T1000 (cell line): ENCODE measurements around the gene CDX1.

Experiments
- DNase-seq: peaks from one replicate; lab custom pipeline; 2025; ENCODE audit warnings: mixed read lengths; lab: John Stamatoyannopoulos, UW

The CDX1 gene

DNA sequence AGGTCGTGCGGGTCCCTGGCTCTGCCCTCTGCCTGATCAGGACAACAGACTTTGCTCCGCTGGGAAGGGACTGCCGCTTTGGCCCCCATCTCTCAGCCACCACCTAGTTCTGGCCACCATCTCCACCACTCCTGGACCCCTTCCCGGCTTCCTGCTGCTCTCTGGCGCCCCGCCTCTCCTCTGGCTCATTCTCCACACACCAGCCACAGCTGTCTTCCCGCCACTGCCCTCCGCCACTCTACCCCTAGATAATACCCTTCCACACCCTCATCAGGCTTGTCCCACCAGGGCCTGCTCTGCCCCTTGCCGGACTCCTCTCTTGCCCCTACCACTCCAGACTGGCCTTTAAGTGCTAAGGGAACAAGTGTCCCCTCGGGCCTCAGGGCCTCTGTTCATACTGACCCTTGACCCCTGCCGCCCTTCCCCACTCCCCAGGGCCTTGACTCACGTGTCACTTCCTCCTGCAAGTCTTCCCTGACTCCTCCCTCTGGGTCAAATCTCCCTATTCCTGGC lies 3.0 kb upstream of the CDX1 start:
- no peak for DNase-seq

DNA sequence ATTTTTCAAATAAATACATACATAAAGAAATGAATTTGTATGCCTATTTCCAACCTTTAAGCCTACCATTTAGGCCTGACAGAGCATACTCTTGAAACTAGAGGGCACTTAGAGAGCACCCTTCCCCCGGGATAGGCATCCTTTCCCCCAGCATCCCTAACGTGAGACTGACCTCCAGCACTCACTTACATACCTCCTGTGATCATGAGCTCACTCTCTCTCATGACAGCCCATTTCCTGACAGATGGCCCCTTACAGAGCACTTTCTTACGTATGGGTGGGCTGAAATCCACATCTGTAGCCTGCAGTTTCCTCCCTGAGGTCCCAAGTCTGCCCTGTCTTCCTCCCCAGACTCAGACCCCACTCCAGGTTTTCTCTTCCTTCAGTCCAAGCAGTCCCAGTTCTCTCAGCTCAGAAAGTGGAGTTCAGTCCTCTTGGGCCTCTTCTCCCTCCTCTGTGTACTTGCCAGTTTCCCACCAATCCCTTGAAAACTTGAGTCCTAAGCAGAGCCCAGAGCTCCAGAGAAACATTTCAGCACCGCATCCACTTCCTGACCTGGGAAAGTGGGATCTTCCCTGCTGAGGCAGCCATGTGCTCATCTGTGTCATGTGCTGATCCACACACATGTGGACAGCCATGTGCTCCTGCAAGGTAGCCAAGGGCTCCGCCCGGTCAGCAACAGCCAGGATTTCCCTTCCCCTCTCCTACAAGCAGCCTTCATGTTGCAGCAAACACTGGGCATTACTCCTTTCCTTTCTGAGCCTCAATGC lies 2.2 kb upstream of the CDX1 start:
- no peak for DNase-seq

DNA sequence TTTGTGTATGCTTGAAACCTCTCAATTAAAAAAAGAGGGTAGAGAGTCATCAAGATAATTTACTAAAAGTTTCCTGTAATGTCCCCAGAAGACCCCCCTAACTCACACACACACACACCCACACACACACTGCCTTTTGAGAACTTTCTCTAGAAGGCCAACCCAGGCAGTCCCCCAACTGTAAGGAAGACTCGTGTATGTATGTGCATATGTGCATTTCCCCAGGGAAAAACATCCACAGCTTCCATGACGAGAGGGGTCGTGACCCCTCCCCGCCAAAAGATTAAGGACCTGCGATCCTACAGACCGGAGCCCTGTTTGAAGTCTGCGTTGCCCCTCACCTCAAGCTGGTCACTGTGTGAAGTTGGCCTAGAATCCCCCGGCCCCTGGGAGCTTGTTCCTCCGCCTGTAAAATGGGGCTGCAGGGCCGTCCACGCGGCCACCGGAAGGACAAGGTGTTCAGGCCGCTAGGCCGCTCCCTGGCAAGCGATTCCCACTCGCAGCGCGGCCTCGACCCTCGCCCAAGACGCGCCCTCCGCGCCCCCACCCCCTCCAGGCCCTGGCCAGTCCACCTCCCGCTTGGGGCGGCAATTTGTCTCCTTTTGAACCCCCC lies 435 bp upstream of the CDX1 start:
- DNase-seq = no peak

DNA sequence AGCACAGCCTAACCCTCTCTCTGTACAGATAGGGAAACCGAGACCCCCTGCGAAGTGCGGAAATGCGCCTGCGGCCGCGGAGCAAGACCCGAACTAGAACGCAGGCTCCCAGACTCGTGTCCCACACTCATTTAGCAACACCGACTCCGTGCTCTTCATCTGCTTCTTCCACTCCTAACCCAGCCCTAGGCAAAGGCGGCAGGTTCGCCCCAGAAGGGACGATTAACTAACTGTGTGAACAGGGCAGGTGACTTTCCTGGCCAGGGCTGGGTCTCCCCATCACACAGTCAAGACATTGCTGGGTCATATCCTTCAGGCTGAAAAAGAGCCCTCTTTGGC lies 903 bp downstream of the CDX1 start:
- DNase-seq = no peak

DNA sequence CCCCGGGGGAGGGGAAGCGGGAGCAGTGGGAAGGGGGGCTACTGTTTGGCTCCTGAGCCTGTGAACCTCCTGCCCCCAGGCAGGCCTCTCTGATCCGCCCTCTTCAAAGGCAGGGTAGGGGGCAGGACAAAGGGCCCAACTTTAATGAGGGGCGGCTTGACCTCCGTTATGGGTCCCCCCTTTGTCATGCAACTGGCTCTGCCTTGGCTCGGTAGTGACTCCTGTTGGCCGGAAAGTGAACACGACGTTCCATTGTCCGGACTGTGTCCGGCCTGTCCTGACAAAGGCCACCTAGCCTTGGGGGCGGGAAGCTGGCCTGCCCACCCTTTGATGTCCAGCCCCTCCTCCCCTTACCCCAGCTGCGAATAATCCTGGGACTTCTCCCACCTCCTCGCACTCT lies 1.3 kb downstream of the CDX1 start:
- no peak for DNase-seq

DNA sequence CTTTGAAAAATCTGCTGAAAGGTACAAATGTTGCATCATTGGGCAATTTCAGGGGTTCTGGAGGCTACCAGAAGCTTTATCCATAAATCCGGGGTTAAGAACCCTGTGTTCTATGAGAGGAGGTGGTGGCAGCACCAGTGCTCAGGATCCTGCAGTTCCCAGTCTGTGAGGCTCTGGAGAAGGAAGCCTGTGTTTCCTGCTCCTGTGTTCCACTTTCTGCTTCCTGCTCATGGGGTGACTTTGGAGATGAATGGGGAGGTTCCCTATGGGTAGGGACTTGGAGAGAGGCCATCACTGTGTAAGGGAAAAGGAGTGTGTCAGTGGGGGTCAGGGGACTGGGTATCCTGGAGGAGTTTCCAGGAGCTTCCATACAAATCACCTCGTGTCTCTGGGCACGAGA lies 2.3 kb downstream of the CDX1 start:
- DNase-seq = no peak

DNA sequence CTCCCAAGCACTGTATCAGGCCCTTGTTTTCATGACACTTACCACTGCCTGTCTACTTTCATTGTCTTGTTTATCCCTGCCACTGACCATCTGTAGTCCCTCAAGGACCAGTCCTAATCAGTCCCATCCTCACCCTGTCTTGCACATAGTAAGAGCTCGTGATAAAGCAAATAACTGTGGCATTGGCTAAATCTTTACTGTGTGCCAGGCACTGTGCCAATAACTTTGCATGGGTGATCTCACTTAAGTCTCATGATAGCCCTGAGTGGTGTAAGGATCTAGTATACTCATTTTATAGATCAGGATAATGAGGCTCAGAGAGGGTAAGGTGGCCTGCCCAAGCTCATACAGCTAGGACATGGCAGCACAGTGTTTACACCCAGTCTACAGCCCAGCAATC lies 5.6 kb downstream of the CDX1 start:
- no peak for DNase-seq

DNA sequence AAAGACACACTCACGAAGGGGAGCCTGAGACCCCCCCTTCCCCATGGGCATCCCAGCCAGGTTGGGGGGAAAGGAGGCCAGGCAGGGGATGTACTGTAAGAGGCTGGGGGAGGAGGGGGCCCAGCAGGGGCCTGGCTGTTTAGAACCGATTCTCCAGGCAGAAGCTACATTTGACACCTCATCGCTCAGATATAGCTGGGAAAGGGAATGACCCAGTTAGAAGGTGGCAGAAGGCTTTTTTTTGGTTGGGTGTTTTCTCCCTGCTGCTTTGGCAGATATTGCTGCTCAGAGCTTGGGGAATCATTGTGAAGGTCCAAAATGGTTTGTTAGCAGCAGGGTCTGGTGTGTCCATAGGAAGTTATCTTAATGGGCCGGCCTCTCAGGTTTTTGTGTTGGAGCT lies 6.0 kb downstream of the CDX1 start:
- no peak for DNase-seq

DNA sequence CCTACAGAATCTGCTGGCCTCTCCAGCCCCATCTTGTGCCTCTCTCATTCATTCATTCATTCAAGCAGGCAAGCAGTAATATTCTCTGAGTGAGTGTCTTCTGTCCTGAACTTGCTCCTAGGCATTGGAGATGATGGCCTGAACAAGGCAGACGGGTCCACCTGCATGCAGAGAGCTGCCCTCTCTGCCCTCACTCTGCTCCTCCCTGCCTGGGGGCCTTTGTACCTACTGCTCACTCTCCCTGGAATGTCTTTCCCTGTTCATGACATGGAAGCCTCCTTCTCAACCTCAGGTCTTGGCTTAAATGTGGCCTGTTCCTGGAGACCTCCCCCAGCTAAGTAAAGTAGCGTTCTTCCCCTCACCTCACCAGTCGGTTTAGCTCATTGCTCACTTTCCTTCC lies 6.6 kb downstream of the CDX1 start:
- no peak for DNase-seq

DNA sequence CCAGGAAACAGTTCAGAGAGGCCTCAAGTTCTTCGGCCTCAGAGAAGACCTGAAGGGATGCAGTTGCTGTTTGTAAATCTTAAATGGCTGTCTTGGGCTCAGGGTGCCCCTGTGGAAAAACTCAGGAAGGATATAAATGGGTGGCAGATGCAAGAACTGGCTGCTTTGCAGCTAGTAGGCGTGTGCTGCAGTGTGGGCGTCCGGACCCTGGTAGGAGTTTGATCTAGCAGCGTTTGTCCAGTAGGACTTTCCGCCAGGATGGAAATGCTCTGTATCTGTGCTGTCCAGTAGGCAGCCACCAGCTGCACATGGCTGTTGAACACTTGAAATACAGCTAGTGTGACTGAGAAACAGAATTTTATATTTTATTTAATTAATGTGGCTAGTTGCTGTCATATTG lies 7.7 kb downstream of the CDX1 start:
- DNase-seq = no peak

DNA sequence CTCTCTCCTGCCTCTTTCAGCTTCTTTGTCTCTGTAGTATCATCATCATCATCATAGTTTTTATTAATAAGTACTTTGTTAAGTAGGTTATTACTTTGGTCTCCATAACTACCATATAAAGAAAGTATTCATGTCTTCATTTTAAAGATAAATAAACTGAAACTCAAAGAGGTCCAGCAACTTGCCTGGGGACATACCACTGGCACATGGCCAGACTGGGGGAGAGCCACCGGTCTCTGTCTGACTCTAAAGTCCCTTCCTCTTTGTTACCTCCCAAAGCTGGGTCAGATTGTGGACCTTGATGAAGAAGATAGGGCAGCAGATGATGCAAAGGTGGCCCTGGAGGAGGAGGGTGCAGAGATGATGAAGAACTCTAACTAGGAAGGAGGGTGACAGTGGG lies 8.5 kb downstream of the CDX1 start:
- DNase-seq = no peak

DNA sequence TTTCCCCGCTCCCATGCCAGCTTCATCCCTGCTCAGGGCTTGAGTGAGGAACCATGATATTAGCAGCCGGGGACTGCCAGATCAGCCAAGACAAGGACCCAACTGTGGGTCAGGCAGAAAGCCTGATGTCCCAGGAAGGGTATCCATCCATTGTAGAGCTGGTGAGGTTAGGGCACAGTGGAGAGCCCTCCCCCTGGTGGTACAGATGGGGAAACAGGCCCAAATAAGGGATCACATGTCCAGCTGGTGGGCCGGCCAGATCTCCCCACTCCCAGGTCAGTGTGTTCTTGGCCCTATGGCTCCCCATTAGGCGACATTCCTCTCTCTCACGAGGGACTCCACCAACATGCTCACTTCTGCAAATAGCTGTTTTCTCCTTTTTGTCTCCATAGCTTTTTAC lies 9.0 kb downstream of the CDX1 start:
- no peak for DNase-seq

DNA sequence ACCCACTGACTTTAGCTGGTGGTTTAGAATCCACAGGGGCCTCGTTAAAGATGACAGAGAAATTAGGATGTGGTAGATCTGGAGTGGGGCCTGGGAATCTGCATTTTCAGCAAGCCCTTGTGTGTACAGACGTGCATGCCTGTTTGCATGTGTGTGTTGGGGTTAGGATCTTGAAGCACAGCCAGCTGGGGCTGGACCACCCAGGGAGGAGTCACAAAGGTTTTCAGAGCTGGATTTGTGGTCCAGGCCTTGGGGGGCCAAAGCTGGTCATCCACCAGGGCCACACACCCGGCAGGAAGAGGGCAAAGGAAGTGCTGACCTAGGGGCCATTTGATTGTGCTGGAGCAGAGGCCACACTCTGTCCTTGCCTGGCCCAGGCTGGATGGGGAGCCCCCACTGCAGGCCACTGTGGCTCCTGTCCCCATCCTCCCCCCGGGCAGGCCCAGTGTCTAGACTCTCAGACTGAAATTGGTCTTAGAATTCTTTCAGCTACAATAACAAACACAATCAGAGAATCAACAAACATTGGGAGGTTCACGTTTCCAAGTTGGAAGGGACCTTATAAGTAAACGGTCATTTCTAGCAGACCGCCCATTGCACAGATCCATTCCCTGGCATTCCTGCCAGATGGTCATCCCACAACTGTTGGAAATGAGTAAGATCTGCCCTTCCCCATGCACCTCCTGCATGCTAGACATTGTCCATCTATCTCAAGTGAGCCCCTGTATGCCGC lies 10.3 kb downstream of the CDX1 start:
- DNase-seq = no peak

DNA sequence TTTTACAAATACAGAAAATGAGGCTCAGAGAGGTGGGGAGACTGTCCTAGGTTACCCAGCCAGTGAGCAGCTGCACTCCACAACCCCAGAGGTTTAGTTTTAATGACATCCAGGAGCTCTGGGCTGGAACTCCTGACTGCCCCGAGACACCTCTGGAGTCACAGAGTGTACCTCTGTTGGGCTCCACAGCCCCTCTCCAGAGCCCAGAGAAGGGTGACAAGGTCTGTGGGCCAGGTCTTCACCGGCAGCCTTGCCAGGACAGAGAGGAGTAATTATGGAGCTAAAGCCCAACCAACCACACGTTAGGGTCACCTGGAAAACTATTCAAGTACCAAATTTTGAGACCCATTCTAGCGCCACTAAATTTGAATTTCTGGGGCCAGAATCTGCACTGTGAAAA lies 11.1 kb downstream of the CDX1 start:
- no peak for DNase-seq

DNA sequence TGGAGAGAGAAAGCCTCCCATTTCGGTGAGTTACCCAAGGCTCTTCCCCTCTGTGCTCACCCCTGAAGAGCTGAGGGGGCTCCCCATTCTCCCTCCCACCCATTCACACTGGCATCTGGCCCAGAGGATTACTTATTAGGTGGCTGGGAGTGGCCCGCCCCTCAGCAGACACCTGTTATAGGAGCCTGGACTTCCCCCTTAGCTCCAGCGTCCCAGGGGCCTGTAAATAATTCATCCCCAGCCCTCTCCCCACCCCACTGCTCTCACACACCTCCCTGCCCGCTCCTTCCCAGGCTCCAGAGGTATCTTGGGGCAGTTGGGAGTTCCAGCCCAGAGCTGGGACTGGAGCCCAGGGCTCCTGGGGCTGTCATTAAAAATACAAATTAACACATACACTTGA lies 11.7 kb downstream of the CDX1 start:
- DNase-seq = no peak

DNA sequence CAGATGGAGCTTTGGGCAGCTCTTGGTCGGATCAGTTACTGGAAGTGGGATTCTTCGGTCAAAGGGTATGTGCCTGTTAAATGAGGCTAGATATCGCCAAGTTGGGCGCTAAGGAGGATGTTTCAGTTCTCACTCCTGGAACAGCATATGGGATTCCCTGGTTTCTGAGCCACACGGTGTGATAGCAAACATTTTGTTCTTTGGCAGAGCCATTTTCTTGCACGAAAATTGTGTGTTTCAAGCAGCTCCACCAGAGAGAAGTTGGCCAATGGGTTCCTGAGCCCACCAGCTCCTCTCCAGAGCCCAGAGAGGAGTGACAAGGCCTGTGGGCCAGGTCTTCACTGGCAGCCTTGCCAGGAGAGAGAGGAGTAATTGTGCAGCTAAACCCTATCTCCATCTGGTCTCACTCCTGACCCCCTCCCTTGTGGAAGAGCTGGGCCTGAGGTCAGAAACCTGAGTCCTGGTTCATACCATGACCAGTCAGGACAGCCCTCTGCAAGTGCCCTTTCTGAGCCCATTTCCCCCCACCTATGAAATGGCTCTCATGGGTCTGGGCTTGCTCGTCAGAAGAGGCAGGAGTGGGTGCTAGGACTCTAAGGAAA lies 12.5 kb downstream of the CDX1 start:
- DNase-seq = no peak

DNA sequence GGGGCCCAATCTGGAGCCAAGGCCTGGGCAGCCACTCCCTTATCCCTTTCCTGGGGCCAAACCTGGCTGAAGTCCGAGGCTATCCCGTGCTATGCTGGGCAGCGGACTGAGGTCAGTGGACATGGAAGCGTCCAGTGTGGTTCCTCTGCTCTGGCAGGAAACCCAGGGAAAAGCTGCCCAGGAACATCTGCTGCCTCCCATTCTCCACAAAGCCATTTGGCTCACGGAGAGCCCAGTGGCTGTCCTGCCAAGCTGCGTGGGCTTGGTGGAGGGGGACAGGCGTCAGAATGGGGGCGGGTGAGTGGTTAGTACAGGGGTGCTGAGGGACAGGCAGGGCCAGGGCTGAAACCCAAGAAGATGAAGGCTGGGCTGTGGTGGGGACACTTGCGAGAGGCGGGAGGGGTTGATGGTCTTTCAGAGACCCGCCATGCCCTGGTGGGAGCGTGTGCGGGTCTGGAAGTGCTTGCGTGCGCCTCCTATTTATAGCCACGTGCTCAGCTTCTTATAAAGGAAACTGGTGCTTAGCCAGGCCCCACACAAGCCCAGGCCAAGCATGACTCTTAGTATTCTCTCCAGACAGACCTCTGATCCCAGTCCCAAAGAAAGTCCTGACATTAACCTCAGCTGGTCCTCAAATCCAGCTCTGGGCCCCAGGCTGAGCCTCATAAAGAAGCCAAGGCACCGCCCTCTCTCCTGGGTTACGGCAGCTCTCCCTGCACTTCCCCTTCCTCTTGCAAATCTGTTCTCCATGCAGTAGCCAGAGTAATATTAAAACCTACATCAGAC lies 13.9 kb downstream of the CDX1 start:
- no peak for DNase-seq

DNA sequence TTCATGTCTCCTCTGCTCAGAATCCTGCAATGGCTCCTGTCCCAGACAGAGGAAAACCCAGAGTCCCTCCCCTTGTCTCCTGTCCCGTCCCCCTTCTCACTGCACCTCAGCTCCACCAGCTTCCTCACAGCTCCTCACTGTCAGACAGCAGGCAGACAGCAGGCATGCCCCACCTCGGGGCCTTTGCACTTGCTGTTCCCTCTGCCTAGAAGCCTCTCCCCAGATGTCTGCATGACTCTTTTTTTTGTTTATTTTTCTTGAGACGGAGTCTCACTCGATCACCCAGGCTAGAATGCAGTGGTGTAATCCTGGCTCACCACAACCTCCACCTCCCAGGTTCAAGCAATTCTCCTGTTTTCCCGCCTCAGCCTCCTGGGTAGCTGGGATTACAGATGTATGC lies 14.4 kb downstream of the CDX1 start:
- no peak for DNase-seq

DNA sequence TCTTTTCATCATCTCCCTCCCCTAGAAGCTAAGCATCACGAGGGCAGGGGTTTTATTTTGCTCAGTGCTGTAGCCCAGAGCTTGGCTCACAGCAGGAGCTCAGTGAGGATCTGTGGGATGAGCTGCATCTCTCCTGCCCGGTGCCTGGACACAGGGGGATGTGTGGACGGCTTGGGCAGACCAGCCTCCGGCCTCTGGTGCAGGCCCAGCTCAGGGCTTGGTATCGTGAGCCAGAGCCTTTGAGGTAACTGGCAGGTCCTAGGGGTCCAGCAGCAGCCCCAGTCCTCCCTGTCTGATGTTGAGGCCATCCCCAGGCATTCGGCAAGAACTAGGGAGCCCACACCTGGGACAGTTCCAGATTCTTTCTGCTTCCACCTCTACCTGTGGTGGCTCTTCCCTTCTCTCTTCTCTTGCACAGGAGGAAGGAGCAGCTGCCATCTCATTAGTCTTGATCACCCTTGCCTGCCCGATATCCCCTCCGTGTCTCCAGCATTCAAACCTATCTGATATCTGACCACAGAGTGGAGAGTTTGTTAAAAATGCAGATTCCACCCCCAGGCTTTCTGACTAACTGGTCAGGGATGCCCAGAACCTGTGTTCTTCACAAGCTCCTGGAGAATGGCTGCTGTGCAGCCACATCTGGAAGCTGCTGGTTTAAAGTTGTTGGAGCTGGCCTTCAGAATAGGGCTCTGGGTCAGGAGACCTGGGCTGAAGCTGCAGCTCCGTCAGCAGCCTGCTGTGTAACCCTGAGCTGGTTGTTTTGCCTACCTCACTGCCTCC lies 15.4 kb downstream of the CDX1 start:
- DNase-seq = no peak

DNA sequence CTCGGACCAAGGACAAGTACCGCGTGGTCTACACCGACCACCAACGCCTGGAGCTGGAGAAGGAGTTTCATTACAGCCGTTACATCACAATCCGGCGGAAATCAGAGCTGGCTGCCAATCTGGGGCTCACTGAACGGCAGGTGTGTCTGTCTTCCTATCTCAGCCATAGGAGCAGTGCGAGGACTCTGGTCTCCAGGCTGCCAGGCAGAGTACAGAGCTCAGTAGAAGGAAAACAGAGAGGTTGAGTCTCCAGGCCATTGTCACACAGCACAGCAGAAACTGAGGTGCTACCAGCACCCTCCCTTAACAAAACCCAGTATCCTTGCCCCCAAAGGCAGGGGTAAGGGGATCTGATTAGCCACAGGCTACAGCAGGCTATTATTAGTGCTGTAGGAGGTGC lies 16.2 kb downstream of the CDX1 start:
- no peak for DNase-seq

DNA sequence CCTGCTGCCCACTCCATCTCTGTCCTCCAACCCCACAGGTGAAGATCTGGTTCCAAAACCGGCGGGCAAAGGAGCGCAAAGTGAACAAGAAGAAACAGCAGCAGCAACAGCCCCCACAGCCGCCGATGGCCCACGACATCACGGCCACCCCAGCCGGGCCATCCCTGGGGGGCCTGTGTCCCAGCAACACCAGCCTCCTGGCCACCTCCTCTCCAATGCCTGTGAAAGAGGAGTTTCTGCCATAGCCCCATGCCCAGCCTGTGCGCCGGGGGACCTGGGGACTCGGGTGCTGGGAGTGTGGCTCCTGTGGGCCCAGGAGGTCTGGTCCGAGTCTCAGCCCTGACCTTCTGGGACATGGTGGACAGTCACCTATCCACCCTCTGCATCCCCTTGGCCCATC lies 16.9 kb downstream of the CDX1 start:
- DNase-seq = no peak
